ENCODE data around the gene SDSL. TPM values are rescaled to one million over a fixed set of nuclear protein-coding genes. Genes with fewer than 3 reads are reported as not detected.

Gene SDSL
- total RNA-seq, 2 donors from 2014 or later = 0.76 to 2.6 TPM

DNA sequence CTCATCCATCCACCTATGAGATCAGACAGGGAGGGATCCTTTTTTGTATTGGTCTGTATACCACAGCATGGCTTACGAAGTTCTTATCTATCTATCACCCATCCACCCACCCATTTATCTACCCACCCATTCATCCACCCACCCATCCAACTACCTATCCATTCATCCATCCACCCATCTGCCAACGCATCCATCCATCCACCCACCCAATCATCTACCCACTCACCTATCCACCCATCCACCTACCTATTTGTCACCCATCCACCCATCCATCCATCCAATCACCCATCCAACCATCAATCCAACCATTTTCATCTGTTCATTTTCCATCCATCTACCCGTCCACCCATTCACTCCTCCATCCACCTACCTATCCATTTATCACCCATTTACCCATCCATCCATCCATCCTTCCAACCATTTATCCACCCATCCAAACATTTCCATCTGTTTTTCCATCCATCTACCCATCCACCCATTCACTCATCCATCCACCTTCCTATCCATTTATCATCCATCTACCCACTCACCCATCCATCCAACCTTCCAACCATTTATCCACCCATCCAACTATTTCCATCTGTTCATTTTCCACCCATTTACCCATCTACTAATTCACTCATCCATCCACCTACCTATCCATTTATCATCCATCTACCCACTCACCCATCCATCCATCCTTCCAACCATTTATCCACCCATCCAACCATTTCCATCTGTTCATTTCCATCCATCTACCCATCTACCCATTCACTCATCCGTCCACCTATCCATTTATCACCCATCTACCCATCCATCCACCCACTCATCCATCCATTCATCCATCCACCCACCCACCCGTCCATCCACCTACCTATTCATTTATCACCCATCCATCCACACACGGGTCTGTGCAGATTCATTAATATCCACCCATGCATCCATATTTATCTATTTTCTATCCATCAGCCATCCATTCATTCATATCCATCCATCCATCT, 31.8 kb upstream of the SDSL start:
- Mint-ChIP-seq H3K27ac (no peak overlapping the region), H3K4me1 (ENCODE audit: low read depth in 2 of 2) (no peaks in the 10 kb centered on the region), H3K27me3 (no peaks in the 10 kb centered on the region), H3K36me3 (no peaks in the 10 kb centered on the region), H3K4me3 (no peak overlapping the region), H3K9me3 (no peaks in the 10 kb centered on the region)
- no peak for ATAC-seq
- no peak for DNase-seq (ENCODE audit: low spot score)

DNA sequence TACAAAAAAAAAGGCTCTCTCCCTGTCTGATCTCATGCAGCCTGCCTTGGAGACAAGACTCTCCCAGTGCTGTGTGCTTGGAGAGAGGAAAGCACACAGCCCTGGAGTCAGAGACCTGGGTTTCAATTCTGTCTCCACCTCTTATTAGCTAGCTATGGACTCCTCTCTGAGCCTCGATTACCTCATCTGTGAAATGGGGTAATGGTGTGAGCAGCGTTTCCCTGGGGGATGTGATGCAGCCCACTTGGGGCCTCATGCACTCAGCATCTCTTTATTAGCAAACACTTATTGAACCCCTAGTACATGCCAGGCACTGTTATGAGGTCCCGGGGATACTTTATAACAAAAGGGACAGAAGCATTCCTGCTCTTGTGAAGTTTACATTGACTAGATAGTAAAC, 31.0 kb upstream of the SDSL start:
- ATAC-seq (no peak), DNase-seq (ENCODE audit: low spot score) (no peak)
- H3K9me3 Mint-ChIP-seq = no peaks in the 10 kb centered on the region
- H3K4me1 Mint-ChIP-seq (ENCODE audit: low read depth in 2 of 2) = no peaks in the 10 kb centered on the region
- H3K27me3 Mint-ChIP-seq = no peaks in the 10 kb centered on the region
- no peak overlapping the region for H3K4me3 Mint-ChIP-seq
- no peak overlapping the region for H3K27ac Mint-ChIP-seq
- H3K36me3 Mint-ChIP-seq = no peaks in the 10 kb centered on the region

DNA sequence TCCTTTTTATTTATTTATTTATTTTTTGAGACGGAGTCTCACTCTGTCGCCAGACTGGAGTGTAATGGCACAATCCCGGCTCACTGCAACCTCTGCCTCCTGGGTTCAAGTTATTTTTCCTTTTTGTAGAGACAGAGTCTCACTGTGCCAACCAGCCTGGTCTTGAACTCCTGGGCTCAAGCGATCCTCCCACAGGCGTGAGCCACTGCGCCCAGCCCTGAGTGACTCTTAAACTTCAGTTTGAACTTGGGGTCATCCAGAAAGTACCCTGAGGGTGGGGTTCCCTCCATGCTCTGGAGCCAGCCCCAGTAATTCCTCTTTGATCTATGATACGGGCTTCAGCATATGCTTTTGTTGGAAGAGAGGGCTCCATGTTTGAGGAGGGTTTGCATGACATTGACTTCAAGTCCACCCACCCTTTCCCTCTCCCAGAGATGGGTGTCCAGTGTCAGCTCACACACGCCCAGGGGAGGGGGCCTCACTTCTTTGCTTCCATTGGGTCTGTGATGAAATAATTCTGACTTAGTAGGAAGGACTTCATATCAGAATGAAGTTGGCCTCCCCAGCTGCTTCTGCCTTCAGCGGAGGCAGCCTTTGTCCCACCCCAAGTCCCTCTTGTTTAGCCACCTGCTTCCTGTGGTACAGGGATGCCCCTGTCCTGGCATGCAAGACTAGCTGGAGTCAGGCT, 30.4 kb upstream of the SDSL start:
- Mint-ChIP-seq H3K27me3 (no peaks in the 10 kb centered on the region), H3K36me3 (no peaks in the 10 kb centered on the region), H3K4me3 (no peak overlapping the region), H3K27ac (no peak overlapping the region), H3K9me3 (no peaks in the 10 kb centered on the region), H3K4me1 (ENCODE audit: low read depth in 2 of 2) (no peaks in the 10 kb centered on the region)
- no peak for ATAC-seq
- no peak for DNase-seq (ENCODE audit: low spot score)

GRCh38 chr12:113392520-113392919, 29.7 kb upstream of the SDSL start:
- Mint-ChIP-seq H3K4me3 (no peak overlapping the region), H3K9me3 (no peaks in the 10 kb centered on the region), H3K4me1 (ENCODE audit: low read depth in 2 of 2) (no peaks in the 10 kb centered on the region), H3K27ac (no peak overlapping the region), H3K27me3 (peaks cover 0 to under 1% of the 10 kb centered on the region in 2 donors), H3K36me3 (no peaks in the 10 kb centered on the region)
- ATAC-seq (peak in 1 of 2 donors; percentile 12), DNase-seq (ENCODE audit: low spot score) (no peak)

DNA sequence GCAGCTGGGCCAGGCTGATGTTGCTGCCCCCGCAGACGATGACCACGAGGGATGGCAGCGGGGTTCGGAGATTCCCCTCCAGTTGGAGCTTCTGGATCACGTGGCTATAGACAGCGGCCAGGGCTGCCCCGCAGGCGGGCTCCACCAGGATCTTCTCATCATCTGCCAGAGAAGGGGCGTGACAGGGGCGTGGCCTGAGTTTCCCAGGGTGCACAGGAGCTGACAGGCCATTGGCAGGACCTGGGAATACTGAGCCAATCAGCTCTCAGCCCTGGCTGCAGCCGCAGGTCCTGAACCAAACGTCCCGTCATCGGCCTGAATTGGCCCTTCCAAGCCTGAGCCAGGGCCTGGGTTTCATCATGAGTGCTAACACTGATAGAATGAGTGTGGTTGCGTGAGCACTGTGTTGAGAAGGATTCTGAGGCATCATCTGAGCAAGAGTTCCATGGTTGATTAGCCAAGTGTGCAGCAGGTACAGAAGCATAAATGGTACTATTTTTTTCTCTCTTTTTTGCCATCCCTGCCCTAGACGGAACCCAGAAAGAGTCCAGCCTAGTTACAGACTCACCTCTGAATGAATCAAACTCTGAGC, 29.1 kb upstream of the SDSL start:
- no peak overlapping the region for H3K27ac Mint-ChIP-seq
- H3K4me3 Mint-ChIP-seq = no peak overlapping the region
- H3K27me3 Mint-ChIP-seq = peaks cover 0 to 4% of the 10 kb centered on the region in 2 donors
- no peaks in the 10 kb centered on the region for H3K4me1 Mint-ChIP-seq (ENCODE audit: low read depth in 2 of 2)
- DNase-seq (ENCODE audit: low spot score) (no peak), ATAC-seq (peak in 1 of 2 donors; percentile 12)
- H3K36me3 Mint-ChIP-seq = no peaks in the 10 kb centered on the region
- no peaks in the 10 kb centered on the region for H3K9me3 Mint-ChIP-seq

DNA sequence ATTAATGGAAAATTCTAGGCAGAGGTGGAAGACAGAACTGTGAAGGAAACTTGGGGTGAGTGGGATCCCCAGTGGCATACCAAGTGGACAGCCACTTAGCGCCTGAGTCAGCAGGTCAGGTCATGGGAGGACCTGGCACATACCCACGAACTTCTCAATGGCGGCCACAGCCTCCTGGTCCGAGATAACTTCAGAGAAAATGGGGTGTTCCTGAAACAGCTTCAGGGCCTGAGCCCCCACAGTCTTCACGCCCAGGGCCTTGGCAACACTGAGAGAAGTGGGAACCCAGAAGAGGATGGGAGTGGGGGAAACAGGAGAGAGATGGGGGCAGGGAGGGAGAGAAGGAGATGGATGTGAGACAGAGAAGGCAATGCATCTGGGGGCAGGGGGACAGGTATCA, 28.4 kb upstream of the SDSL start:
- ATAC-seq = no peak
- Mint-ChIP-seq H3K4me1 (ENCODE audit: low read depth in 2 of 2) (no peaks in the 10 kb centered on the region), H3K27ac (no peak overlapping the region), H3K36me3 (no peaks in the 10 kb centered on the region), H3K4me3 (no peak overlapping the region), H3K9me3 (no peaks in the 10 kb centered on the region), H3K27me3 (peaks cover 0 to 4% of the 10 kb centered on the region in 2 donors)
- no peak for DNase-seq (ENCODE audit: low spot score)

DNA sequence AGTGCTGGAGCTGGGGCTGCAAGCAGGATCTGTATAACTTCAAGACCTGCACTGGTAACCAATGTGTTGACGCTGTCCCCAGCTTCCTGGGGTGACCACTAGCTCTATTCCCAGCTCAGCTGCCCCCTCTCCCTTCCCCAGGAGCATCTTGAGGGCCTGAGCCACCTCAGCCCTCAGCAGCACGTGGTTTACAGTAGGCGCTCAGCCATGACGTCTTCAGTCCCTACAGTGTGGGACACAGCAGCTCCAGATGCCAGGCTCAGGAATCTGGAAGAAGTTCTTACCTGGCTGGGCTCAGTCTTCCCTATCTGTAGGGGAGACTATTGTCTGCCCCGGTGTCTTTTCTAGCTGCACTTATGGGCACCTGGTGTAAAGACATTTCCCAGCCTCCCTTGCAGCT, 27.1 kb upstream of the SDSL start:
- Mint-ChIP-seq H3K4me3 (no peak overlapping the region), H3K36me3 (no peaks in the 10 kb centered on the region), H3K4me1 (ENCODE audit: low read depth in 2 of 2) (no peaks in the 10 kb centered on the region), H3K27ac (no peak overlapping the region), H3K9me3 (no peaks in the 10 kb centered on the region), H3K27me3 (peaks cover under 1 to 4% of the 10 kb centered on the region in 2 donors)
- DNase-seq (ENCODE audit: low spot score) (no peak), ATAC-seq (no peak)

- Mint-ChIP-seq H3K9me3 (no peaks in the 10 kb centered on the region), H3K36me3 (no peaks in the 10 kb centered on the region), H3K27me3 (peaks cover 7 to 8% of the 10 kb centered on the region in 2 donors), H3K4me1 (ENCODE audit: low read depth in 2 of 2) (no peaks in the 10 kb centered on the region), H3K4me3 (no peak overlapping the region), H3K27ac (no peak overlapping the region)
- ATAC-seq (no peak), DNase-seq (ENCODE audit: low spot score) (no peak)
These were observed 26.0 kb upstream of the SDSL start for GRCh38 chr12:113396200-113396599.

DNA sequence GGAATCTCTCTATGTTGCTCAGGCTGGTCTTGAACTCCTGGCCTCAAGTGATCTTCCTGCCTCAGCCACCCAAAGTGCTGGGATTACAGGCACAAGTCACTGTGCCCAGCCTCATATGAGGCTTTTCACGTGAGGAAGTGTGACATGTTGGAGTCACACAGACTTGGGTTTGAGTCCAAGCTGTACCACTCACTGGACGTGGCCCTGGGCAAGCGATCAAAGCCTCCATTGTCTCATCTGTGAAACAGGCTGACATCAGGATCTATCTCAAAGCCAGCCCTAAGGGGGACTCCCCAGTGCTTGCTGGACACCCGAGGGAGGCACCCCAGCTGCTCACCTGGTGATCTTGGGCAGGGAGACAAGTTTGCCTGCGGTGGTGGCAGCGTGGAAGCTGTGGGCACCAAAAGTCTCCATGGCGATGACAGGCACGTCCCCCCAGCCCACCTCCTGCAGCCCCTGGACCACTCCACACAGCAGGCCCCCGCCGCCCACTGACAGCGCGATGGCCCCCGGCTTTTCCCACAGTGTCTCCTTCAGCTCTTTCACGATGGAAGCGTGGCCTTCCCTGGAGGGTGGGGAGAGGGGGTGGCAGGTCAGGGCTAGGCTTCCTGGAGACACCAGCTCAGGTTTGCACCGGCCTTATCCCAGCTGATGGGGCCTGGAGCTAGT, 25.2 kb upstream of the SDSL start:
- no peaks in the 10 kb centered on the region for H3K9me3 Mint-ChIP-seq
- H3K36me3 Mint-ChIP-seq = no peaks in the 10 kb centered on the region
- no peak overlapping the region for H3K4me3 Mint-ChIP-seq
- no peak for ATAC-seq
- no peak for DNase-seq (ENCODE audit: low spot score)
- no peaks in the 10 kb centered on the region for H3K4me1 Mint-ChIP-seq (ENCODE audit: low read depth in 2 of 2)
- peaks cover 7 to 8% of the 10 kb centered on the region in 2 donors for H3K27me3 Mint-ChIP-seq
- H3K27ac Mint-ChIP-seq = no peak overlapping the region

- H3K36me3 Mint-ChIP-seq = no peaks in the 10 kb centered on the region
These were observed 24.5 kb upstream of the SDSL start for GRCh38 chr12:113397497-113398197.

GRCh38 chr12:113398346-113399290, 23.6 kb upstream of the SDSL start:
- DNase-seq (ENCODE audit: low spot score) = no peak
- no peaks in the 10 kb centered on the region for H3K9me3 Mint-ChIP-seq
- no peaks in the 10 kb centered on the region for H3K4me1 Mint-ChIP-seq (ENCODE audit: low read depth in 2 of 2)

More at GRCh38 chr12:113397497-113398197, 24.5 kb upstream of the SDSL start:
- H3K9me3 Mint-ChIP-seq = no peaks in the 10 kb centered on the region
- no peak for DNase-seq (ENCODE audit: low spot score)
- no peak overlapping the region for H3K27ac Mint-ChIP-seq
- H3K27me3 Mint-ChIP-seq = peaks cover 7 to 8% of the 10 kb centered on the region in 2 donors
- no peak overlapping the region for H3K4me3 Mint-ChIP-seq
- no peaks in the 10 kb centered on the region for H3K4me1 Mint-ChIP-seq (ENCODE audit: low read depth in 2 of 2)
- no peak for ATAC-seq

DNA sequence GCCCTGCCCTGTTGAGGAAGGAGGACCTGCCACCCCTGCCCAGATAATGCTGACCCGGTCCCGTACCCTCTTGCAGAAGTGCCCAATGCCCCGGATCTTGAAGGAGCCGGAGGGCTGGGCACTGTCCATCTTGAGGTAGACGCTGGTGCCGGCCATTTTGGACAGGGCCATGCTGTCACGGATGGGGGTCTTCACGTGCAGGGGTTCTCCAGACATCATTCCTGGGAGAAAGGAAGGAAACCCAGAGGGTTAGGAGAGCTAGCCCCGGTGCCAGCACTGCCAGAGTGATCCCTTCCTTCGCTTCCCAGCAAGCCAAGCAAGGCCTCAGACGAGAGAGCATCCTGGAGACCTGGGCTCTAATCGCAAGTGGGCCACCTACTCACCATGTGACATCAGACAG, 22.7 kb upstream of the SDSL start:
- Mint-ChIP-seq H3K9me3 (no peaks in the 10 kb centered on the region), H3K27ac (no peak overlapping the region), H3K4me3 (no peak overlapping the region), H3K27me3 (peaks cover 8 to 9% of the 10 kb centered on the region in 2 donors), H3K4me1 (ENCODE audit: low read depth in 2 of 2) (no peaks in the 10 kb centered on the region), H3K36me3 (no peaks in the 10 kb centered on the region)
- DNase-seq (ENCODE audit: low spot score) (no peak), ATAC-seq (no peak)

More at GRCh38 chr12:113398346-113399290, 23.6 kb upstream of the SDSL start:
- Mint-ChIP-seq H3K4me3 (no peak overlapping the region), H3K27me3 (peaks cover 7 to 8% of the 10 kb centered on the region in 2 donors), H3K27ac (no peak overlapping the region), H3K36me3 (no peaks in the 10 kb centered on the region)
- ATAC-seq = no peak

Data from natural killer cell treated with Interleukin-12 subunit alpha and Interleukin-12 subunit beta and Interleukin-15 and Interleukin-18, amount 100 ng/mL, for 72 hours (primary cell).